HCT116 (cell line): ENCODE results near the gene ING4. TPM values are rescaled to one million over a fixed set of nuclear protein-coding genes. Genes with fewer than 3 reads are reported as not detected.

ENCODE experiments used
- ATAC-seq: fragments of 200-7000 bp; cut with Tn5 transposase; 2 replicates; pipeline ENCODE4 v1.9.1; 2020; ENCODE audit warnings: mild to moderate bottlenecking, moderate library complexity
- BruUV-seq: library from RNA; stranded (reverse); fragments of 400-500 nt; replicated peaks from 2 replicates; lab custom pipeline; 2021; lab: Mats Ljungman, UMichigan
- CTCF ChIA-PET: fragments of 300-600 bp; sonication (Branson Sonifier 250); formaldehyde crosslinking; loops from one replicate; lab custom pipeline; 2021; ENCODE audit warnings: antibody characterized with exemption; lab: Charles Lee
- POLR2A ChIA-PET: fragments of 300-600, 350-600 bp; sonication (Branson Sonifier 250); formaldehyde crosslinking; loops from one replicate; lab custom pipeline; 2021; ENCODE audit warnings: antibody characterized with exemption; lab: Charles Lee
- RAD21 ChIA-PET, 2 experiments: fragments of 300-600 bp; sonication (Branson Sonifier 250); formaldehyde crosslinking; loops; one replicate each; lab custom pipeline; 2023; ENCODE audit warnings: low total read pairs in 2 of 2; ENCODE audit not compliant: uncharacterized antibody in 2 of 2, unreplicated experiment in 2 of 2, low non-redundant PET in 1 of 2; lab: Charles Lee
- DNase-seq: peaks from one replicate; pipeline ENCODE4 v3.0.0-alpha.2; 2010; ENCODE audit warnings: low read depth, low spot score
- H2AFZ ChIP-seq: fragments of 200-600 bp; shearing (Covaris generic), sonication (generic); 2 replicates; pipeline ENCODE4 v1.6.1; 2017; ENCODE audit warnings: low read depth, mixed run types, mixed read lengths, antibody characterized with exemption, low read length; ENCODE audit not compliant: poor library complexity, severe bottlenecking
- H3K27ac ChIP-seq: 2 replicates; pipeline ENCODE4 v1.5.1; 2012; ENCODE audit warnings: low read depth, low read length
- H3K27me3 ChIP-seq: fragments of 200-600 bp; sonication (generic); 2 replicates; pipeline ENCODE4 v1.6.1; 2016; ENCODE audit warnings: mixed run types, low read length, mixed read lengths; ENCODE audit not compliant: insufficient read depth
- H3K36me3 ChIP-seq, 2 experiments: fragments of 200-500 bp in 1 of 2; fragments of 200-600 bp in 1 of 2; sonication (Bioruptor generic) in 1 of 2; sonication (generic) in 1 of 2; 2 replicates each; pipeline versions ENCODE4 v1.5.1 to v1.6.1; 2014 to 2016; ENCODE audit warnings: low read length in 2 of 2, inconsistent platforms in 1 of 2, mixed read lengths in 1 of 2, mixed run types in 1 of 2; ENCODE audit not compliant: insufficient read depth in 2 of 2, control insufficient read depth in 1 of 2
- H3K4me1 ChIP-seq, 2 experiments: fragments of 200-600 bp in 1 of 2; sonication (generic) in 1 of 2; 2 replicates each; pipeline versions ENCODE4 v1.5.1 to v1.6.1; 2012 to 2017; ENCODE audit warnings: low read length in 2 of 2, inconsistent platforms in 1 of 2, mild to moderate bottlenecking in 1 of 2, mixed read lengths in 1 of 2, mixed run types in 1 of 2, moderate library complexity in 1 of 2; ENCODE audit not compliant: insufficient read depth in 2 of 2, control insufficient read depth in 1 of 2
- H3K4me2 ChIP-seq: fragments of 200-600 bp; sonication (generic); 2 replicates; pipeline ENCODE4 v1.6.1; 2017; ENCODE audit warnings: mixed run types, low read length, mixed read lengths
- H3K4me3 ChIP-seq, 2 experiments: fragments of 200-600 bp in 1 of 2; sonication (generic) in 1 of 2; replicated peaks in 1 of 2; 2 replicates each; pipeline ENCODE4 v1.5.1; 2011 to 2016; ENCODE audit warnings: low read length in 2 of 2, control low read depth in 1 of 2, low read depth in 1 of 2, mild to moderate bottlenecking in 1 of 2, mixed read lengths in 1 of 2, mixed run types in 1 of 2
- H3K79me2 ChIP-seq: fragments of 200-600 bp; sonication (generic); 2 replicates; pipeline ENCODE4 v1.6.1; 2017; ENCODE audit warnings: mild to moderate bottlenecking, mixed run types, low read length, moderate library complexity, mixed read lengths; ENCODE audit not compliant: insufficient read depth
- H3K9ac ChIP-seq: fragments of 200-600 bp; sonication (generic); 2 replicates; pipeline ENCODE4 v1.6.1; 2016; ENCODE audit warnings: low read length, mixed read lengths
- H3K9me2 ChIP-seq: fragments of 200-600 bp; sonication (generic), shearing (Covaris generic); 2 replicates; pipeline ENCODE4 v1.6.1; 2017; ENCODE audit warnings: mixed run types, mild to moderate bottlenecking, moderate library complexity; ENCODE audit not compliant: insufficient read depth
- H3K9me3 ChIP-seq, 2 experiments: fragments of 200-500 bp in 1 of 2; fragments of 200-600 bp in 1 of 2; sonication (Bioruptor generic) in 1 of 2; sonication (generic) in 1 of 2; 2 replicates each; pipeline ENCODE4 v1.6.1; 2014 to 2017; ENCODE audit warnings: low read length in 2 of 2, mixed read lengths in 2 of 2, inconsistent platforms in 1 of 2, low read depth in 1 of 2, mild to moderate bottlenecking in 1 of 2, mixed run types in 1 of 2, moderate library complexity in 1 of 2; ENCODE audit not compliant: control insufficient read depth in 1 of 2, insufficient read depth in 1 of 2
- H4K20me1 ChIP-seq: fragments of 200-600 bp; sonication (generic), shearing (Covaris generic); 2 replicates; pipeline ENCODE4 v1.6.1; 2017; ENCODE audit warnings: mixed run types, mild to moderate bottlenecking, moderate library complexity; ENCODE audit not compliant: insufficient read depth
- ATF3 ChIP-seq: IDR thresholded peaks from 2 replicates; pipeline ENCODE4 v1.6.1; 2012
- CTCF ChIP-seq, 3 experiments: fragments of 200-600 bp in 1 of 3; sonication (generic) in 1 of 3; IDR thresholded peaks in 2 of 3; conservative IDR thresholded peaks in 1 of 3; 2 replicates each; pipeline ENCODE4 v1.5.1; 2012 to 2017; ENCODE audit warnings: low read depth in 2 of 3, low read length in 2 of 3, antibody characterized with exemption in 1 of 3, borderline replicate concordance in 1 of 3, control low read depth in 1 of 3, mild to moderate bottlenecking in 1 of 3, mixed read lengths in 1 of 3, mixed run types in 1 of 3, moderate library complexity in 1 of 3; ENCODE audit not compliant: insufficient read depth in 1 of 3
- ELF1 ChIP-seq: IDR thresholded peaks from 2 replicates; pipeline ENCODE4 v1.6.1; 2012; ENCODE audit warnings: low read depth, borderline replicate concordance
- EZH2 ChIP-seq: fragments of 200-600 bp; sonication (generic); IDR thresholded peaks from 2 replicates; pipeline ENCODE4 v1.6.1; 2017; ENCODE audit warnings: antibody characterized with exemption, mixed run types
- EZH2phosphoT487 ChIP-seq: fragments of 200-600 bp; IDR thresholded peaks from 2 replicates; pipeline ENCODE4 v1.6.1; 2018; ENCODE audit warnings: antibody characterized with exemption, borderline replicate concordance
- FOSL1 ChIP-seq: IDR thresholded peaks from 2 replicates; pipeline ENCODE4 v1.6.1; 2012; ENCODE audit warnings: low read depth
- POLR2A ChIP-seq: IDR thresholded peaks from 2 replicates; pipeline ENCODE4 v1.7.0; 2011; ENCODE audit warnings: borderline replicate concordance; ENCODE audit not compliant: insufficient read depth, insufficient read length; ENCODE audit errors: extremely low read depth
- POLR2AphosphoS5 ChIP-seq: IDR thresholded peaks from 2 replicates; pipeline ENCODE4 v1.6.1; 2011; ENCODE audit warnings: mild to moderate bottlenecking, low read depth, low read length, moderate library complexity
- SIN3A ChIP-seq: IDR thresholded peaks from 2 replicates; pipeline ENCODE4 v1.6.1; 2012; ENCODE audit warnings: low read depth
- SP1 ChIP-seq: IDR thresholded peaks from 2 replicates; pipeline ENCODE4 v1.6.1; 2012; ENCODE audit warnings: low read depth
- SRF ChIP-seq: IDR thresholded peaks from 2 replicates; pipeline ENCODE4 v1.6.1; 2012; ENCODE audit warnings: low read depth
- TCF7L2 ChIP-seq: IDR thresholded peaks from 2 replicates; pipeline ENCODE4 v1.7.0; 2011; ENCODE audit warnings: borderline replicate concordance, inconsistent platforms; ENCODE audit not compliant: insufficient read depth, insufficient read length; ENCODE audit errors: extremely low read depth
- intact Hi-C: fragments of 100-400 bp; cut with micrococcal nuclease; formaldehyde crosslinking; loops from 2 replicates; pipeline ENCODE4 v1.10.0; 2022
- total RNA-seq: library from RNA; stranded (reverse); gene quantifications from one replicate; pipeline ENCODE4 v1.2.1, GENCODE V29; 2021; ENCODE audit not compliant: unreplicated experiment

ING4 gene
- total RNA-seq, 1 experiment from 2014 or later = 17.9 TPM

DNA sequence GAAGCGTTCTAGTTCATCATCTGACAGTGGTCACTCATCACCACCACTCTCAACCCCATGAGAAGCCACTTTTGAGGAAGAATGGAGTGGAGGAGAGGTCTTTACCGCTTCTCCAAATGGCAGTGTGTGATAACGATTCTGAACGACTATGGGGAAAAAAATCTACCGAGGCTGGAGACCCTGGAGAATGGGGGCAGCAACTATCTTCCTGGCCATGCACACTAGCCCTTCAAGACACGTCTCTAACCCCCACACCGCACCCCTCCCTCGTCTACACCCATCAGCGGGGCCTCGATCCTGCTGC is 365 bp downstream of the ING4 start:
- ATAC-seq (peak; percentile 65), DNase-seq (no peak)
- peak overlapping the region; percentile 68 to 91 for H3K4me3 ChIP-seq
- ChIA-PET CTCF (no interaction called here), POLR2A (no interaction called here), RAD21 (no interaction called here)
- H3K9me2 ChIP-seq = no peaks in the 10 kb centered on the region
- H3K36me3 ChIP-seq = peaks cover 2 to 6% of the 10 kb centered on the region in 2 experiments; a peak in 2 of 4 replicates
- TF ChIP-seq CTCF (IDR thresholded peaks at IDR 0.05 in 2 of 3, conservative IDR thresholded peaks at IDR 0.05 in 1 of 3; ENCODE audit: borderline replicate concordance in 1 of 3, insufficient read depth in 1 of 3, low read depth in 2 of 3, low read length in 2 of 3) = no peak
- TF ChIP-seq SIN3A = 0 out of 2 replicates have a peak, but pooled peaks have one; percentile 18
- no peaks in the 10 kb centered on the region for H3K27me3 ChIP-seq
- no peaks in the 10 kb centered on the region for H4K20me1 ChIP-seq
- intact Hi-C loops = loop anchor here (2.0 kb wide), 2 partner anchors 26 to 56 kb away; partner anchors contain the start of genes CHD4 and ZNF384
- no peak overlapping the region for H2AFZ ChIP-seq
- H3K4me2 ChIP-seq = peak overlapping the region; percentile 81
- H3K9ac ChIP-seq = peak overlapping the region; percentile 68
- peaks cover 10 to 14% of the 10 kb centered on the region in 2 experiments; a peak in 3 of 4 replicates for H3K4me1 ChIP-seq
- BruUV-seq = TSS peak; percentile 79
- H3K27ac ChIP-seq = peak overlapping the region; percentile 25; the same call in 1 of the 2 replicates
- no peaks in the 10 kb centered on the region for H3K9me3 ChIP-seq
- H3K79me2 ChIP-seq = peaks cover 6% of the 10 kb centered on the region; the same call in 1 of the 2 replicates

DNA sequence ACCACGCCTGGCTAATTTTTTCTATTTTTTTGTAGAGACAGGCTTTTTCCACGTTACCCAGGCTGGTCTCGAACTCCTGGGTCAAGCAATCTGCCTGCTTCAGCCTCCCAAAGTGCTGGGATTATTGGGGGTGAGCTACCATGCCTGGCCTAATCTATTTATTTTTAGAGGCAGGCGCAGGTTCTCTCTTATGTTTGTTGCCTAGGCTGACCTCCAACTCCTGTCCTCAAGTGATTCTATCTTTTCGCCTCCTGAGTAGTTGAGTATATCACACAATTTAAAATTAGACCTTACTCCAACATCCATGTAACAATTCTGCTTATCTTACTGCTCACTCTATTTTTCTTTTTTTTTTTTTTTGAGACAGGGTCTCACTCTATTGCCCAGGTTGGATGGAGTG is 8.9 kb downstream of the ING4 start:
- ChIA-PET POLR2A (no interaction called here), RAD21 (no interaction called here), CTCF (no interaction called here)
- Histone ChIP-seq H2AFZ (no peak overlapping the region), H3K4me2 (no peak overlapping the region), H3K9me3 (no peaks in the 10 kb centered on the region), H4K20me1 (no peaks in the 10 kb centered on the region), H3K79me2 (no peaks in the 10 kb centered on the region), H3K9ac (no peak overlapping the region), H3K36me3 (peaks cover 9 to 10% of the 10 kb centered on the region in 2 experiments; a peak in 2 of 4 replicates), H3K27ac (no peak overlapping the region), H3K4me1 (no peaks in the 10 kb centered on the region), H3K9me2 (no peaks in the 10 kb centered on the region), H3K27me3 (no peaks in the 10 kb centered on the region), H3K4me3 (no peak overlapping the region)
- ATAC-seq (no peak), DNase-seq (no peak)
- no TSS peak for BruUV-seq
- intact Hi-C loops = no loop called here
- TF ChIP-seq ATF3 (no peak), POLR2AphosphoS5 (no peak), EZH2 (no peak), ELF1 (no peak), TCF7L2 (no peak), SP1 (no peak), SIN3A (no peak), POLR2A (no peak), SRF (no peak), FOSL1 (no peak), EZH2phosphoT487 (no peak)
